ENCODE measurements around the gene MS4A14.

- TF ChIP-seq, protein P1, sequence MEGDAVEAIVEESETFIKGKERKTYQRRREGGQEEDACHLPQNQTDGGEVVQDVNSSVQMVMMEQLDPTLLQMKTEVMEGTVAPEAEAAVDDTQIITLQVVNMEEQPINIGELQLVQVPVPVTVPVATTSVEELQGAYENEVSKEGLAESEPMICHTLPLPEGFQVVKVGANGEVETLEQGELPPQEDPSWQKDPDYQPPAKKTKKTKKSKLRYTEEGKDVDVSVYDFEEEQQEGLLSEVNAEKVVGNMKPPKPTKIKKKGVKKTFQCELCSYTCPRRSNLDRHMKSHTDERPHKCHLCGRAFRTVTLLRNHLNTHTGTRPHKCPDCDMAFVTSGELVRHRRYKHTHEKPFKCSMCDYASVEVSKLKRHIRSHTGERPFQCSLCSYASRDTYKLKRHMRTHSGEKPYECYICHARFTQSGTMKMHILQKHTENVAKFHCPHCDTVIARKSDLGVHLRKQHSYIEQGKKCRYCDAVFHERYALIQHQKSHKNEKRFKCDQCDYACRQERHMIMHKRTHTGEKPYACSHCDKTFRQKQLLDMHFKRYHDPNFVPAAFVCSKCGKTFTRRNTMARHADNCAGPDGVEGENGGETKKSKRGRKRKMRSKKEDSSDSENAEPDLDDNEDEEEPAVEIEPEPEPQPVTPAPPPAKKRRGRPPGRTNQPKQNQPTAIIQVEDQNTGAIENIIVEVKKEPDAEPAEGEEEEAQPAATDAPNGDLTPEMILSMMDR (IDR thresholded peaks at IDR 0.05; ENCODE audit: low read depth, low read length, missing input control), result no peak
- TF ChIP-seq REST (IDR thresholded peaks at IDR 0.05) (no peak), EGR1 (IDR thresholded peaks at IDR 0.05; ENCODE audit: low read depth in 2 of 2) (no peak)
Measured at GRCh38 chr11:60396799-60397198, 540 bp downstream of the MS4A14 start.

Data from liver (tissue), 3 donors.